ENCODE measurements around the gene HNF4A.

HNF4A gene

GRCh38 chr20:44405257-44405656 is 49.8 kb downstream of the HNF4A start:
- in situ Hi-C loops (cut with HindIII; ENCODE audit: low sequenced_read_pairs): no loop called here

DNA sequence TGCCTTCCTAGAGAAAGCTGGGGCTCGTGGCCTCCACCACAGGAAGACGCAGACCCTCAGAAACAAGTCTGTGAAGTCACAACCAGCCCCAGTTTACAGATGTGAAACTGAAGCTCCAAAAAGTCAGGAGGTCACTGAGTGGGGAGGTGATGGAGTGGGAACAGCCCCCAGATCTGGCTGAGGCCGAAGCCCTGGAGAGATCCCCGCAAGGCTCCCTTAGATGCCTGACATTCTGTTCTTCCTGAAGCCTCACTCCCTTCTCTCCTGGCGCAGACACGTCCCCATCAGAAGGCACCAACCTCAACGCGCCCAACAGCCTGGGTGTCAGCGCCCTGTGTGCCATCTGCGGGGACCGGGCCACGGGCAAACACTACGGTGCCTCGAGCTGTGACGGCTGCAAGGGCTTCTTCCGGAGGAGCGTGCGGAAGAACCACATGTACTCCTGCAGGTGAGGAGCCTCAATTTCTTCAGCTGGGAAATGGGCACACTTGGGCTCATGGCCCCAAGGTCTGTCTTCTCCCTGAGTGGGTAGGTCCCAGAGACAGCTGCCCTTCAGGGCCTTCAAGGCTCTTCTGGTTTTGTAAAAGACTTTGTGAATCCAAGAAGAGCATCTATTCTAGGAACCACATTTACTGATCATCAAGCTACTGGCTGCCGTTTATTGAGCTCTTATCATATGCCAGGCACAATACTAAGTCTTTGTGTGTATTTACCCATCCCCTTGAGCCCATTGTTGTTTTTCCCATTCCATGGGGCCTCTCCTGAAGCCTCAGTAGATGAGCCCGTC is 50.5 kb downstream of the HNF4A start:
- in situ Hi-C loops (cut with HindIII; ENCODE audit: low sequenced_read_pairs): no loop called here

GRCh38 chr20:44406572-44407137 is 51.2 kb downstream of the HNF4A start:
- in situ Hi-C loops (cut with HindIII; ENCODE audit: low sequenced_read_pairs): no loop called here

DNA sequence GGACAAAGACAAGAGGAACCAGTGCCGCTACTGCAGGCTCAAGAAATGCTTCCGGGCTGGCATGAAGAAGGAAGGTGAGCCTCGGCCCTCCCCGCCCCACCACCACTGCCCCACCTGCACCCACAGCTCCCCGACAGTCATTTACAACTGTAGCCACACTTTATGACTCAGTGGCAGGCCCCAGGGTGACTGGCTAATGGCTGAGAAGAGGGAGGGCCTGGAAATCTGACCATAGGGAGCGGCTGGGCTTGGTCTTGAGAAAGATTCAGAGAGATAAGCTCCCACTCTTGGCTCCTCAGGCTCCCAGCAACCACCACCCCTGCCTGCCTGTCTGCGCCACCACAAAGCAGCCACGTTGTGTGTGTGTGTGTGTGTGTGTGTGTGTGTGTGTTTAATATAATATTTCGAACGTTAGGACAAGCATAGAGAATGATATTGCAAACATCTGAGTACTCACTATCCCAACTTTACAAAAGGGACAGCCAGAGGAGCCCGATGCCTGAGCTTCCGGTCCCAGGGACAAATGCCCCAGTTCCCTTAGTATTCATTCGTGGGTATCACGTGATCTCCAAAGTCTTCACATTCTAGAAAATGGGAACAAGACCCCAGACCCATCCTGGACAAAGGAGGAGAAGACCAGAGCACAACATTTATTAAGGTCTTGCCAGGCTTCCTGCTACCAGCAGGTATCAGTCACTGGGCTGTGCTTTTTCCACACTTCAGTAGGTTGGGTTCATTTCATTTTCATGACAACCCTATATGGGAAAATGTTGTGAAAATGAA is 52.1 kb downstream of the HNF4A start:
- in situ Hi-C loops (cut with HindIII; ENCODE audit: low sequenced_read_pairs): no loop called here

- in situ Hi-C loops (cut with HindIII; ENCODE audit: low sequenced_read_pairs): no loop called here
These were observed 53.7 kb downstream of the HNF4A start for GRCh38 chr20:44409132-44409600.

DNA sequence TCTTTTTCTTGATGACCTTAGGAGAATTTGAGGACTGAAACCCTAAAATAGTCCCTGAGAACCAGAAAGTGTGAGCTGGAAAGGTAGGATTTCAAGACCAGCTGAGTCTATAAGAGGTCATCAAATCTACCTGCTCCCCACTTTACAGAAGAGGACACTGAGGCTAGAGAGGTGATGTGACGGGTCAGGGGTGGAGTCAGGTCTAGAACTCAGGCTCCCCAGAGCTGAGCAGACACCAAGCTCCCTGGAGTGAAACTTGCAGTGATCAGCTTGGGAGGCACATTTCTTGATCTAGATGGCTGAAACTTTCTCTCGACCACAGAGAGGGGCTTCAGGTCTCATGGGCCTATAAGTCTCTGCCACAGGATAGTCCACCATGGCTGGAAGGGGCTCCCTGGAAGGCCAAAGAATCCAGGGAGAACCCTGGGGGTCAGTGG is 55.1 kb downstream of the HNF4A start:
- in situ Hi-C loops (cut with HindIII; ENCODE audit: low sequenced_read_pairs): no loop called here

GRCh38 chr20:44411020-44411756 is 55.7 kb downstream of the HNF4A start:
- in situ Hi-C loops (cut with HindIII; ENCODE audit: low sequenced_read_pairs): no loop called here

DNA sequence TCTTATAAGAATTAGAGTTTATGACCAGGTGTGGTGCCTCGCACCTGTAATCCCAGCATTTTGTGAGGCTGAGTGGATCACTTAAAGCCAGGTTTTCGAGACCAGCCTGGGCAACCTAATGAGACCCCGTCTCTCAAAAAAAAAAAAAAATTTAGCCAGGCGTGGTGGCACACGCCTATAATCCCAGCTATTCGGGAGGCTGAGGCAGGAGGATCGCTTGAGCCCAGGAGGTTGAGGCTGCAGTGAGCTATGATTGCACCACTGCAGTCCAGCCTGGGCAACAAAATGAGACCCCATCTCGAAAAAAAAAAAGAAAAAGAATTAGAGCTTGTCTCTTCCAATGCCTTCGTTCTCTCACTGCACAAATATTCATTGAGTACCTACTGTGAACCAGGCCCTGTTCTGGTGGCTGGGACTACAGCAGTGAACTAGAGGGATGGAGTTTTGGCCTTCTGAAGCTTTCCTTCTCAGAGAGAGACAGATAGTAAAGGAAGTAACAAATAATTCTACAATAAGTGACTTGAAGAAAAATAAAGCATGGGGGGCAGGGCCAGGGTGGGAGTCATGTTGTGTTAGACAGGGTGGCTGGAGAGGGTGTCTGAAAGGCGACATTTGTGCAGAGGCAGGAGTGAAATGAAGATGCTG is 56.4 kb downstream of the HNF4A start:
- in situ Hi-C loops (cut with HindIII; ENCODE audit: low sequenced_read_pairs): no loop called here

GRCh38 chr20:44412402-44413144 is 57.1 kb downstream of the HNF4A start:
- in situ Hi-C loops (cut with HindIII; ENCODE audit: low sequenced_read_pairs): no loop called here

GRCh38 chr20:44413575-44414345 is 58.3 kb downstream of the HNF4A start:
- in situ Hi-C loops (cut with HindIII; ENCODE audit: low sequenced_read_pairs): no loop called here

- in situ Hi-C loops (cut with HindIII; ENCODE audit: low sequenced_read_pairs): no loop called here
These were observed 58.8 kb downstream of the HNF4A start for GRCh38 chr20:44414346-44414714.

DNA sequence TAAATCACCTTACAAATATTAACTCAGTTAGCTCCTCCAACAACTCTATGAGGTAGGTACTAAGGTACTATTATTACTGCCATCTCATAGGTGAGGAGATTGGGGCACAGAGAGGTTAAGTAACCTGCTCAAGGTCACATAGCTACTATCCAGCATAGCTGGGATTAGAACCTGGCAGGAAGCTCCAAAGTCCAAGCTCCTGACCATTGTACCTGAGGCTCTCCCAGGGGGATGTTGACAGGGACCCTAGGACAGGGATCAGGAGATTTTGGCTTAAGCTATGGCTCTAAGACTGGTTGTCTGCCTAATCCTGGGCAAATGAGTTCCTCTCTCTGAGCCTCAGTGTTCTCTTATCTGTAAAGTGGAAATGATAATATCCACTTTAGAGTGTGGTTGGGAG is 59.3 kb downstream of the HNF4A start:
- in situ Hi-C loops (cut with HindIII; ENCODE audit: low sequenced_read_pairs): no loop called here

DNA sequence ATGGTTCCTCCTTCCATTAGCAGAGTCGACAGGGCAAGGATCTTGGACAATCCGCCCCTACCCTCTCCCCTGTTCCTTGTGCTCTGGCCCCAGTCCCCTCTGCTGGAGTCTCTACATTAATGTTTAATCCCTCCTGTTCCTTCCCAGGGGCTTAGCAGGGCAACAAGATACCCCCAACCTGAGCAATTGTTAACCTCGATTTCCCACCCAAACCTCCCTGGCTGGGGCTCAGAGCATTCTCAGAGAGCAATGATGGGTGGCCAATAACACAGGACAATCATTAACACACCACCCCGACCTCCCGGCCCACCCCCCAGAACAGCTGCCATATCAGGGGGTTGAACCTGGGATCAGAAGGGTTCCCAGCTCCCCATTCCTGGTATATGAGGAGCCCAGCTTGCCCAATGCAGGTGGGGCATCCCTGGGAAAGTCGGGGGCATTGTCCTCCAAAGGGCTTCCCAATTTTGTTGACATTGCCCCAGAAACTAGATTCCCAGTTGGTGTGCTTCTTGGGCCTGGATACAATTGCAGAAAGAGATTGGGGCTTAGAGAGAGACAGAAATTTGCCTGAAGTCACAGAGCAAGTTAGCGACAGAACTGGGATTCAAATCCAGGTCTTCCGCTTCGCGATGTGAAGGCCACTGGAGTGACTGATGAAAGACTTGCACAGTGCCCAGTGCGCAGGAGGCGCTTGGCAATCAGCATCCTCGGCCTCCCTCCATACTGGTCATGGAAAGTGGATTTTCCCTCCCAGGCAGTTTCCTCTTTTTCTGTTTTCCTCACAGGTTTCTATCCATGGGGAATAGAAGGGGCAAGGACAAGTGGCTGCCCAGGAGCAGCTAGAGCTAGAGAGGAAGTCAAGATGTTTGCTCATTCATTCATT is 60.6 kb downstream of the HNF4A start:
- in situ Hi-C loops (cut with HindIII; ENCODE audit: low sequenced_read_pairs): no loop called here

- in situ Hi-C loops (cut with HindIII; ENCODE audit: low sequenced_read_pairs): no loop called here
These were observed 62.8 kb downstream of the HNF4A start for GRCh38 chr20:44418069-44418905.

DNA sequence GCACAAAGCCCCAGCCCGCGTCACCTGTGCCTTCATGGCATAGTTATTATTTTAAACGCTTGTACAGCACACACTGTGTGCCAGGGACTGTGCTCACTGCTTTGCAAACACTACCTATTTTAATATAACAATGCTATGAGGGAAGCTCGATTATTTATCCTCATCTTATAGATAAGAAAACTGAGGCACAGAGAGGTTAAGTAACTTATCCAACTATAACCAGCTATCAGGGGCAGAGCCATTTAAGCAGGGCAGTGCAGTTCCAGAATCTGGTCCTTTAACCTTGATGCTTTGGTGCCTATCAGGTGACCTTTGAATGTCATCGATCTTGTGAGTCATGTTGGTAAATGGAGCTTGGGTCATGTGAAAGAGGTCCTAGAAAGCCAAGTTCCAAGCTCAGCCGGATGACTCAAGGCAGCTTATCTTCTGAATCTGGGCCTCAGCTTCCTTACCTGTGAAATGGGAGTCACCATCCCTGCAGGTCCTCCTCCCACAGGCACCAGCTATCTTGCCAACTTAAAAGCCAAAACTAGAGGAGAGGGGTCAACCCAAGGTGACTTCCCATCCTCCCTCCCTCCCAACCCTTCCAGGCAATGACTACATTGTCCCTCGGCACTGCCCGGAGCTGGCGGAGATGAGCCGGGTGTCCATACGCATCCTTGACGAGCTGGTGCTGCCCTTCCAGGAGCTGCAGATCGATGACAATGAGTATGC is 63.8 kb downstream of the HNF4A start:
- in situ Hi-C loops (cut with HindIII; ENCODE audit: low sequenced_read_pairs): no loop called here

DNA sequence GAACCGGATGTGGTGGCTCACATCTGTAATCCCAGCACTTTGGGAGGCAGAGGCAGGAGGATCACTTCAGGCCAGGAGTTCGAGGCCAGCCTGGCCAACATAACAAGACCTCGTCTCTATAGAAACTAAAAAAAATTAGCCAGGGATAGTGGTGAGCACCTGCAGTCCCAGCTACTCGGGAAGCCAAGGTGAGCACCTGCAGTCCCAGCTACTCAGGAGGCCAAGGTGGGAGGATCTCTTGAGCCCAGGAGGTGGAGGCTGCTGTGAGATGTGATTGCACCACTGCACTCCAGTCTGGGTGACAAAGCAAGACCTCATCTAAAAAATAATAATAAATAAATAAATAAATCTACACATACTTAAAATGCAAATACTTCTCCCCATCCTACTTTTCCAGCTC is 65.0 kb downstream of the HNF4A start:
- in situ Hi-C loops (cut with HindIII; ENCODE audit: low sequenced_read_pairs): no loop called here

GRCh38 chr20:44422083-44422482 is 66.6 kb downstream of the HNF4A start:
- in situ Hi-C loops (cut with HindIII; ENCODE audit: low sequenced_read_pairs): no loop called here

All from DLD1 (cell line).